GM12874 (cell line): ENCODE results near the gene SLC41A3.
"Not testable (repeated sequence)": the region's sequence is repeated elsewhere in the genome, so short reads cannot be mapped to it uniquely, and the experiment has no call there.

Source experiments
- CTCF ChIP-seq: IDR thresholded peaks from 2 replicates; pipeline ENCODE4 v1.5.1; 2011; ENCODE audit warnings: low read depth, mild to moderate bottlenecking, control low read depth, low read length, moderate library complexity; ENCODE audit not compliant: insufficient read depth

The SLC41A3 gene

GRCh38 chr3:125971997-125972944, 111.7 kb downstream of the SLC41A3 start:
- TF ChIP-seq CTCF = peak; percentile 59

DNA sequence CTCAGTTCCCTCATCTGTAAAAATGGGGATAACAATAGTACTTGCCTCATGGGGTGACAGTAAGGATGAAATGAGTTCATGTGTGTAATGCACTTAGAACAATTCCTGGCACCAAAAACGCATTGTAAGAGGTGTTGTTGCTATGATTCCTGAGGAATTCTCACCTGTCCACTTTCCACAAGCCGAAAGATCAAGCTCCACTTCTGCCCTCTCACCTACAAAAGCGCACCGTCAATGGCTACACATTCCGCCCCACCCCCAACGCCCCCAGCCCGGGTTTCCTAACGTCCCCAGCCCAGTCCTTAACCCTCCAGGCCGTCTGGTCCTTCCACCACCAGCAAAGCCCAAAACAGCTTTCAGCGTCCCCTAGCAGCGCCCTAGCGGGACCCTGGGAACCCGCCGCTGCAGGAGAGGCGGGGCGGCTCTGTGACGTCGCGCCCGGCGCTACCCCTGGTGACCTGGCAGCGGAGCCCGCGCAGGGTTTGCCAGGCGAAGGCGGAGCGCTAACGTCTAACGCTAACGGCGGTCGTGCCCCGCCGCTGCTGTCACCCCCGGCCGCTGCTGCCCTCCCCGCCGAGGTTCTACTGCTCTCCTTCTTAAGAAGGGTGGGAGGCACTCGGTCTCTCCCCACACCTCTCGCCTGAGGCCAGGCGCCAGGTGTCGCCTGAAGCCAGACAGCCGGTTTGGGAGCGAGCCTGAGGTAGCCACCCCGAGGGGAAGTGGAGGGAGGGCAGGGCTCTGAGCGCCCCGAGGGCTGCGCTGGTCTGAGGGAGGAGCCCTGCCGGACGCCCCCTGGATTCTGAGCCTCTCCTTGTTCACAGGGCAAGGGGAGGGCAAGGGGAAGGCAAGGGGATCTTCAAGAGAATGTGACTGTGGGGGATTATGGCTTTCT, 115.0 kb downstream of the SLC41A3 start, which contains the start of gene ROPN1B:
TSS of gene ROPN1B (plus strand) at position 478 of the 892 bp plus-strand sequence. CDS start 2,877 bp downstream, outside the sequence.
- TF ChIP-seq CTCF = not testable (repeated sequence)

DNA sequence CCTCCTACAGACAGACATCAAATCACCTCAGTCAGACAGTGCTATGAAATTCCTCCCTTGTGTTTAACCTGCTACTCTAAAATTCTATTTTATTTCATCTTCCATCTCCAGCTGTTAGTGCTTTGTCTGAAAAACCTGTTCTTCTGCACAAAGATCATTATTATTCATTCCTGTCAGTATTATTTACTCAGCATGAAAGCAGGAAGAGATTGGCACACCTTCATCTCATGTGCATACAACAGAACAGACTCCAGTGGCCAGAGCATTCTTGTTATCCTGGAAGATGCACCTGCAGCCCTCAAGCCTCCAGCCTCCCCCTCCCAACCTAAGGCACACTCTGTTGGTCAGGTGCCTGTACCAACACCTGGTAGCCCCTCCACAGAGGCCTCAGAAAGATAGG, 116.8 kb downstream of the SLC41A3 start:
- no peak for TF ChIP-seq CTCF

DNA sequence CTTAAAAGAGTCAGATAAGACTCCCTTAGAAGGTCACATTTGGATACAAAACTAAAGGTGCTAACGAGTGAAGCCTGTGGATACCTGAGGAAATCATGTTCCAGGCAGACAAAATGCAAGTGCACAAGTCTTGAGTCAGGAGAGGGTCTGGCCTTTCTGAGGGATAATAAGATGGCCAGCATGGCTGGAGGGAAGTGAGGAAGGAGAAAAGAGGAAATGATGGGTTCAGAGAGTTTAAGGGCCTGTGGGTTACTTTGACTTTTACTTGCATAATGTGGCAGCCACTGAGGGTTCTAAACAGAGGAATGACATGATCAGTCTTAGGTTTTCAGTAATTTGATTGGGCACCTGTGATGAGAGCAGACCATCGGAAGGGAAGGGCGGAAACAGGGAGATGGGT, 118.4 kb downstream of the SLC41A3 start:
- TF ChIP-seq CTCF = no peak

DNA sequence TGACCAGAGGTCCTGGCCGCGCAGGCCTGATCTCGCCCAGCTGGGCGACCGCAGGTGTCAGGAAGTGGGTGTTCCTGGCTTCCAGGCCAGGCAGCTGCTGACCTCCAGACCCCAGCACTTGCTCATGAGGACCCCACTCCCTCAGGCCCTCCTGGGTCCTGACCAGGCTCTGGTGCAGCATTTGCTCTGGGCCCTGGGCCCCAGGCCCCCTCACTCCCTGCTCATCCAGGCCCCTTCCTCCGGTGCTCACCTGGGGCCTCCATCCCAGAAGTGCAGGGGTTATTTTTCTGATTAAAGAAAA, 122.7 kb downstream of the SLC41A3 start:
- no peak for TF ChIP-seq CTCF

GRCh38 chr3:125960456-125961288, 123.3 kb downstream of the SLC41A3 start:
- no peak for TF ChIP-seq CTCF
